Astrocyte (in vitro differentiated cells and primary cell): ENCODE data around the gene VPS26C.

ENCODE experiments used
- CTCF ChIP-seq: IDR thresholded peaks from 2 replicates; pipeline ENCODE4 v1.5.1; 2011; ENCODE audit warnings: low read depth, mild to moderate bottlenecking, inconsistent platforms, low read length, moderate library complexity; ENCODE audit not compliant: insufficient read depth
- EZH2 ChIP-seq: IDR thresholded peaks from 2 replicates; pipeline ENCODE4 v1.6.1; 2012; ENCODE audit warnings: mild to moderate bottlenecking, low read length, inconsistent platforms; ENCODE audit not compliant: insufficient read depth

GRCh38 chr21:37202221-37203110 is 64.7 kb downstream of the VPS26C start:
- TF ChIP-seq CTCF (no peak), EZH2 (no peak)
